Endothelial cell (in vitro differentiated cells): ENCODE data around the gene TTI1. TPM values are rescaled to one million over a fixed set of nuclear protein-coding genes. Genes with fewer than 3 reads are reported as not detected.

Experiments used
- DNase-seq: peaks from one replicate; pipeline ENCODE4 v3.0.0; 2021; ENCODE audit warnings: low spot score
- H3K27ac Mint-ChIP-seq: one replicate; pipeline ENCODE4 v1.8.0; 2021; ENCODE audit warnings: mixed read lengths, inconsistent platforms; ENCODE audit not compliant: unreplicated experiment
- H3K27me3 Mint-ChIP-seq: one replicate; pipeline ENCODE4 v1.8.0; 2021; ENCODE audit warnings: mild to moderate bottlenecking, moderate library complexity, mixed read lengths, inconsistent platforms; ENCODE audit not compliant: unreplicated experiment
- H3K36me3 Mint-ChIP-seq: one replicate; pipeline ENCODE4 v1.8.0; 2021; ENCODE audit warnings: mild to moderate bottlenecking, low read depth, mixed read lengths, inconsistent platforms; ENCODE audit not compliant: unreplicated experiment
- H3K4me1 Mint-ChIP-seq: one replicate; pipeline ENCODE4 v1.8.0; 2021; ENCODE audit warnings: mild to moderate bottlenecking, mixed read lengths, inconsistent platforms; ENCODE audit not compliant: unreplicated experiment
- H3K4me3 Mint-ChIP-seq: one replicate; pipeline ENCODE4 v1.8.0; 2021; ENCODE audit warnings: mild to moderate bottlenecking, mixed read lengths, inconsistent platforms; ENCODE audit not compliant: unreplicated experiment
- H3K9me3 Mint-ChIP-seq: one replicate; pipeline ENCODE4 v1.8.0; 2021; ENCODE audit warnings: mixed read lengths, inconsistent platforms; ENCODE audit not compliant: unreplicated experiment
- total RNA-seq: library from RNA; stranded (reverse); fragmentation: NEBNext Ultra II Directional; extraction: Animal tissue kit (Norgen Biotek cat#: 25700); gene quantifications from one replicate; pipeline ENCODE4 v1.2.1, GENCODE V29; 2021; ENCODE audit not compliant: unreplicated experiment
- TF ChIP-seq, protein P1 (sequence below): fragments of 200-600 bp; sonication (generic); IDR thresholded peaks from one replicate; pipeline ENCODE4 v1.5.0; 2021; ENCODE audit warnings: antibody characterized with exemption; ENCODE audit not compliant: unreplicated experiment

The TTI1 gene
- total RNA-seq, 1 donor from 2014 or later, result 31.9 TPM

DNA sequence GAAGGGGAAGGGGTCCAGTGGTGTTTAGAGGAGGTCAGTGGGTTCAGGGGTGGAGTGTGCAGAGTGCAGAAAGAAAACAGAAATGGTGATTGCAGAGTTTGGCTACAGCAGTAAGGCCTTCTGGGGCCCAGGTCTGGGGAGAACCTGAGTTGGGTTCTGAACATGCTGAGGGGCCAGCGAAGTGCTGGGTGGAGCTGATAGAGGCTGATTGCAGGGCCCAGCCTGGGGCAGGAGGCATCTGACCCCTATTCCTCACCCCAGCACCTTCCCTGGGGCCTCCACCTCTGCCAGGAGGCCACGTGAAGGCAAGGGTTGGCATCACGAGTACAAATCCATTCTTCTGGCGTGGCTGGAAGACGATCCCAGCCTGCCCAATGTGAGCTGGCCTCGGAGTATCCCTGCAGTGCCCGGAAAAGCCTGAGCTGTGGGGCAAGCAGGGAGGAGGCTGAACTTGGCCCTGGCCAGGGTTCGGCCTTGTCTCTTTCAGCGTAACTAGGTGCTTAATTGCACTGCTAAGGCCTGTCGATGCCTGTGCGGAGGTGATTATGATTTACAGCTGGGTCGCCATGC, 95.0 kb downstream of the TTI1 start:
- Mint-ChIP-seq H3K27me3 (peaks cover 3% of the 10 kb centered on the region), H3K27ac (no peak overlapping the region)

DNA sequence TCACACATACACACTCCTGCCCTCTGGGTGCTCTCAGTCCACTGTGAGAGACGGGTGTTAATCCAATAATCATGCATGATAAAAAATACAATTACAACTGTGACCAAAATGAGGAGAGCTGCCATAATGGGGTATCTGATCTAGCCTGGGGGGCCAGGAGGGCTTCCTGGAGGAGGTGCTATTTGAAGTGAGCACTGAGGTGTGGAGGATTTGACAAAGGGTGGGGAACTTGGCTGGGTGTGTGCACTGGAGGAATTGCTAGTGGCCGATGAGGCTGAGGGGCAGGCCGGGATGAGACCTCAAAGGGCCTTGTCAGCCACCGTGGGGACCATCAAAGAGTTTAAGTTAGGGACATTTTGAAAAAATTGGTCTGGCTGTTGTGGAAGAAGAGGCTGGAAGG, 95.6 kb downstream of the TTI1 start:
- H3K9me3 Mint-ChIP-seq, result no peaks in the 10 kb centered on the region
- no peak overlapping the region for H3K27ac Mint-ChIP-seq
- no peak overlapping the region for H3K4me3 Mint-ChIP-seq
- TF ChIP-seq, protein P1, sequence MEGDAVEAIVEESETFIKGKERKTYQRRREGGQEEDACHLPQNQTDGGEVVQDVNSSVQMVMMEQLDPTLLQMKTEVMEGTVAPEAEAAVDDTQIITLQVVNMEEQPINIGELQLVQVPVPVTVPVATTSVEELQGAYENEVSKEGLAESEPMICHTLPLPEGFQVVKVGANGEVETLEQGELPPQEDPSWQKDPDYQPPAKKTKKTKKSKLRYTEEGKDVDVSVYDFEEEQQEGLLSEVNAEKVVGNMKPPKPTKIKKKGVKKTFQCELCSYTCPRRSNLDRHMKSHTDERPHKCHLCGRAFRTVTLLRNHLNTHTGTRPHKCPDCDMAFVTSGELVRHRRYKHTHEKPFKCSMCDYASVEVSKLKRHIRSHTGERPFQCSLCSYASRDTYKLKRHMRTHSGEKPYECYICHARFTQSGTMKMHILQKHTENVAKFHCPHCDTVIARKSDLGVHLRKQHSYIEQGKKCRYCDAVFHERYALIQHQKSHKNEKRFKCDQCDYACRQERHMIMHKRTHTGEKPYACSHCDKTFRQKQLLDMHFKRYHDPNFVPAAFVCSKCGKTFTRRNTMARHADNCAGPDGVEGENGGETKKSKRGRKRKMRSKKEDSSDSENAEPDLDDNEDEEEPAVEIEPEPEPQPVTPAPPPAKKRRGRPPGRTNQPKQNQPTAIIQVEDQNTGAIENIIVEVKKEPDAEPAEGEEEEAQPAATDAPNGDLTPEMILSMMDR, result no peak
- peaks cover 3% of the 10 kb centered on the region for H3K36me3 Mint-ChIP-seq
- peaks cover 3% of the 10 kb centered on the region for H3K4me1 Mint-ChIP-seq
- DNase-seq, result no peak
- H3K27me3 Mint-ChIP-seq, result peaks cover 3% of the 10 kb centered on the region

More for the DNA sequence above, 95.0 kb downstream of the TTI1 start:
- Mint-ChIP-seq H3K4me1 (peaks cover 2% of the 10 kb centered on the region), H3K9me3 (no peaks in the 10 kb centered on the region), H3K4me3 (no peak overlapping the region), H3K36me3 (peaks cover 3% of the 10 kb centered on the region)
- TF ChIP-seq, protein P1, result no peak
- DNase-seq, result no peak

DNA sequence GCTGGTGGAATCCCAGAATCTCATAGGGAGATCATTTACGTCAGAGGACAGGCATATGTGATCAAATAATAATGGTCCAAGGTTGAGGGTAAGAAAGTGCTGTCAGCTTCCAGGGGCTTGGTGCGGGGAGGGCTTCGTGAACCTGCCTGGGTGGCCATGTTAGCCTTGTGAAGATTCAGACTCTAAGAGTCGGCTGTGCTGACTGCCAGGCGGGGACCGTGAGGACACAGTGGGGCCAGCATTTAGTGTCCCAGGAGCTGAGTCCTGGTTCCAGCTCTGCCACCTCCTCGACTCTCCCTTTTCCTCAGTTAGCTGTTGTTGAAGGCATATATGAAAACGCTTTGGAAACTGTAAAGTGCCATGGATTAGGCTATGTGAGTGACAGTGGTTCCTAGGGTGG, 96.8 kb downstream of the TTI1 start:
- H3K4me3 Mint-ChIP-seq, result no peak overlapping the region
- TF ChIP-seq, protein P1, result no peak
- H3K9me3 Mint-ChIP-seq, result no peaks in the 10 kb centered on the region
- peaks cover 6% of the 10 kb centered on the region for H3K27me3 Mint-ChIP-seq
- no peak for DNase-seq
- H3K27ac Mint-ChIP-seq, result no peak overlapping the region
- peaks cover 7% of the 10 kb centered on the region for H3K36me3 Mint-ChIP-seq
- H3K4me1 Mint-ChIP-seq, result peaks cover 3% of the 10 kb centered on the region

DNA sequence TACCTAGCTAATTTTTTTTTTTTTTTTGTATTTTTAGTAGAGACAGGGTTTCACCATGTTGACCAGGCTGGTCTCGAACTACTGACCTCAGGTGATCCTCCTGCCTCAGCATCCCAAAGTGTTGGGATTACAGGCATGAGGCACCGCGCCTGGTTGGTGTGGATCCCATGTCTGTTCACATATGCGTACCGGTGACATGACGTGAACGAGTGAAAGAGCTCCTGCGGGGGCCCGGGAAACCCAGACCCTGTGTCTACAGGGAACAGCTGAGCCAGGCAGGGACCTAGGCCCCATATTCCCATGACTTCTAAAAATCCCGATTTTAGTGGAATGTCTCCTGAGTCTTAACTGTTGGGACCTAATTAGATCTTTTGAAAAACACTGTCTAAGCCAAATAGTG, 97.2 kb downstream of the TTI1 start:
- H3K9me3 Mint-ChIP-seq, result no peaks in the 10 kb centered on the region
- peaks cover 6% of the 10 kb centered on the region for H3K27me3 Mint-ChIP-seq
- no peak overlapping the region for H3K27ac Mint-ChIP-seq
- TF ChIP-seq, protein P1, result no peak
- H3K4me3 Mint-ChIP-seq, result no peak overlapping the region
- H3K36me3 Mint-ChIP-seq, result peaks cover 7% of the 10 kb centered on the region
- no peak for DNase-seq
- peaks cover 3% of the 10 kb centered on the region for H3K4me1 Mint-ChIP-seq

DNA sequence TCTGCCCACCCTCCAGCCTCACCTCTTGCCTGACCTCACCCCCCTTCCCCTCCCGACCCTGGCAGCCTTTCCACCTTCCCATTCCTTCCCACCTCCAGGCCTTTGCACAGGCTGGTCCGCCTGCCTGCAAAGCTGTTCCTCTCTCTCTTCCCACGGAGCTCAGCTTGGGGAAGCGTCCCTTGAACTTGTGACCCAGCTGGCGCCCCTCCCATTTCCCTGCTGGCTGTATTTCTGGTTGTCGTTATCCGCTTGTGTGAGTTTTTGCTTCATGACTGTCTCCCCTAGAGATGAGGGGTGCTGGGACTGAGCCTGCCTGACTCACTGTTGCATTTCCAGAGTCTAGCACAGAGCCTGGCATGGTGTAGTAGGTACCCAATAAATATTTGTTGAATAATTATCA, 97.8 kb downstream of the TTI1 start:
- DNase-seq, result no peak
- Mint-ChIP-seq H3K4me1 (peaks cover 3% of the 10 kb centered on the region), H3K9me3 (no peaks in the 10 kb centered on the region), H3K36me3 (peaks cover 4% of the 10 kb centered on the region), H3K27ac (no peak overlapping the region), H3K4me3 (no peak overlapping the region), H3K27me3 (peaks cover 7% of the 10 kb centered on the region)
- TF ChIP-seq, protein P1, result no peak
